Small intestine (tissue), 16 donors: Measurements from ENCODE around the gene CTNND2. TPM values are rescaled to one million over a fixed set of nuclear protein-coding genes. Genes with fewer than 3 reads are reported as not detected.
A peak's percentile ranks its signal among the peaks of the same experiment; 100 is the strongest.

Experiments used
- DNase-seq, 2 donors: peaks; one replicate each; pipeline versions ENCODE4 v3.0.0 to v3.0.0-alpha.2; 2013
- FAIRE-seq: peaks from 2 replicates; lab custom pipeline; 2012; peaks lifted over from hg19 to GRCh38; lab: Jason Lieb, UNC
- H3K27ac ChIP-seq, 3 donors: one replicate each; pipeline ENCODE4 v1.5.1; 2013; ENCODE audit warnings: low read length in 2 of 3, mild to moderate bottlenecking in 2 of 3, control low read depth in 1 of 3, inconsistent platforms in 1 of 3, low read depth in 1 of 3, moderate library complexity in 1 of 3
- H3K27me3 ChIP-seq, 3 donors: one replicate each; pipeline ENCODE4 v1.6.1; 2013; ENCODE audit warnings: low read length in 3 of 3, inconsistent platforms in 1 of 3; ENCODE audit not compliant: control insufficient read depth in 3 of 3, insufficient read depth in 3 of 3
- H3K36me3 ChIP-seq, 3 donors: one replicate each; pipeline ENCODE4 v1.6.1; 2013; ENCODE audit warnings: low read length in 3 of 3, inconsistent platforms in 1 of 3, low read depth in 1 of 3, mild to moderate bottlenecking in 1 of 3, moderate library complexity in 1 of 3; ENCODE audit not compliant: control insufficient read depth in 3 of 3, insufficient read depth in 2 of 3
- H3K4me1 ChIP-seq, 3 donors: one replicate each; pipeline ENCODE4 v1.6.1; 2013; ENCODE audit warnings: low read length in 2 of 3, inconsistent platforms in 1 of 3, low read depth in 1 of 3, mild to moderate bottlenecking in 1 of 3, moderate library complexity in 1 of 3; ENCODE audit not compliant: control insufficient read depth in 3 of 3, insufficient read depth in 2 of 3
- H3K4me3 ChIP-seq, 3 donors: one replicate each; pipeline ENCODE4 v1.5.1; 2013; ENCODE audit warnings: low read length in 3 of 3, control low read depth in 1 of 3, inconsistent platforms in 1 of 3, low read depth in 1 of 3, mild to moderate bottlenecking in 1 of 3, moderate library complexity in 1 of 3
- H3K9me3 ChIP-seq, 2 donors: one replicate each; pipeline ENCODE4 v1.6.1; 2013; ENCODE audit warnings: low read depth in 1 of 2, low read length in 1 of 2; ENCODE audit not compliant: control insufficient read depth in 2 of 2, insufficient read depth in 1 of 2
- WGBS, 3 donors: extraction: QIAGEN DNeasy Blood & Tissue Kit; methylation state at CpG; one replicate each; pipeline ENCODE4 v1.1.7; 2013; 5-methylcytosine and 5-hydroxymethylcytosine counted together
- long read RNA-seq, 10 donors: transcript quantifications; one replicate each; lab custom pipeline, GENCODE V29; 2026
- polyA plus RNA-seq, 4 donors: library from polyadenylated mRNA; stranded (reverse) in 3 of 4; unstranded in 1 of 4; fragments of 200-250 nt in 3 of 4; fragments of 120-200 nt in 1 of 4; gene quantifications; one replicate each; pipeline versions ENCODE4 v1.2.1 to v1.2.3, GENCODE V29; 2013
- donor health status: healthy with polysubstance abuse.
- donor health status: control.
- donor health status: control.
- donor health status: Bipolar disorder and iron deficiency.
- donor health status: healthy.

CTNND2 gene, protein sequence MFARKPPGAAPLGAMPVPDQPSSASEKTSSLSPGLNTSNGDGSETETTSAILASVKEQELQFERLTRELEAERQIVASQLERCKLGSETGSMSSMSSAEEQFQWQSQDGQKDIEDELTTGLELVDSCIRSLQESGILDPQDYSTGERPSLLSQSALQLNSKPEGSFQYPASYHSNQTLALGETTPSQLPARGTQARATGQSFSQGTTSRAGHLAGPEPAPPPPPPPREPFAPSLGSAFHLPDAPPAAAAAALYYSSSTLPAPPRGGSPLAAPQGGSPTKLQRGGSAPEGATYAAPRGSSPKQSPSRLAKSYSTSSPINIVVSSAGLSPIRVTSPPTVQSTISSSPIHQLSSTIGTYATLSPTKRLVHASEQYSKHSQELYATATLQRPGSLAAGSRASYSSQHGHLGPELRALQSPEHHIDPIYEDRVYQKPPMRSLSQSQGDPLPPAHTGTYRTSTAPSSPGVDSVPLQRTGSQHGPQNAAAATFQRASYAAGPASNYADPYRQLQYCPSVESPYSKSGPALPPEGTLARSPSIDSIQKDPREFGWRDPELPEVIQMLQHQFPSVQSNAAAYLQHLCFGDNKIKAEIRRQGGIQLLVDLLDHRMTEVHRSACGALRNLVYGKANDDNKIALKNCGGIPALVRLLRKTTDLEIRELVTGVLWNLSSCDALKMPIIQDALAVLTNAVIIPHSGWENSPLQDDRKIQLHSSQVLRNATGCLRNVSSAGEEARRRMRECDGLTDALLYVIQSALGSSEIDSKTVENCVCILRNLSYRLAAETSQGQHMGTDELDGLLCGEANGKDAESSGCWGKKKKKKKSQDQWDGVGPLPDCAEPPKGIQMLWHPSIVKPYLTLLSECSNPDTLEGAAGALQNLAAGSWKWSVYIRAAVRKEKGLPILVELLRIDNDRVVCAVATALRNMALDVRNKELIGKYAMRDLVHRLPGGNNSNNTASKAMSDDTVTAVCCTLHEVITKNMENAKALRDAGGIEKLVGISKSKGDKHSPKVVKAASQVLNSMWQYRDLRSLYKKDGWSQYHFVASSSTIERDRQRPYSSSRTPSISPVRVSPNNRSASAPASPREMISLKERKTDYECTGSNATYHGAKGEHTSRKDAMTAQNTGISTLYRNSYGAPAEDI (N-terminal part only)
- 1 to 10 TPM in 2 of 4 donors, not detected in 2; 1.1 to 3.0 TPM for polyA plus RNA-seq
- long read RNA-seq, donor 1, result 0 reads
- long read RNA-seq, donor 2, result 0 reads
- long read RNA-seq, donor 3, result 0 reads
- long read RNA-seq, donor 4, result 0 reads
- long read RNA-seq, donor 5, result 0 reads
- long read RNA-seq, donor 6, result 0 reads
- long read RNA-seq, donor 7, result 0 reads
- long read RNA-seq, donor 8, result 0 reads
- long read RNA-seq, donor 9, result 0 reads
- long read RNA-seq, donor 10, result 0 reads

DNA sequence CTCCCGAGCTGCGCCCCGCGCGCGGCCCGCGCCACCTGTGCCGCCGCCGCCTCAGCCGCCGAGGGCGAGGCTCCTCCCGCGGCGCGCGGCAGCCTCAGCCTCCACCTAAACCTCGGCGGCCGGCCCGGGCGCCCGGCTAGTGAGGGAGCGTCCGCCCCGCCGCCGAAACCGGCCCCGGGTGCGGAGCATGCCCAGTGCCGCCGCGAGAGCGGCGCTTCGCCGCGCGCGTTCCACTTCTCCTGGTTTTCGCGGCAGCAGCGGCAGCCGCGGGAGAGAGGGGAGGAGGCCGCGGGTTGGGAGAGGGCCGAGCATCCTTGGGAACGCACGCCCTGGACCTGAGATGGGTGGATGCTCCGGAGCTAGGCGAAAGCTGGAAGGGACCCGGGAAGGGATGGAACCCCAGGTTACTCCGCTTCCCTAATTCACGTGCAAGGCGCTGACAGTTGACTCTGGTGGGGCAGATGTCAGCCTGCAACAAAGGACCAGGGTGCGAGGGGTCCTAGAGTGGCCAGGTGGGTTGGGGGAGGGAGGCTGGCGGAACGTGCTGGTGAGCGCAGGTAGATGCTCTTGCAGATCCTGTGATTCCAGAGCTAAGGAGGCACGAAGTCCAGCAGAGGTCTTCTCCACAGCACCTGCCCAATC is at the start of gene CTNND2:
TSS of gene CTNND2 (minus strand) at position 182 of the 642 bp plus-strand sequence. CDS start 593 bp downstream, outside the sequence.
- H3K36me3 ChIP-seq, result no peaks in the 10 kb centered on the region
- peaks cover 6 to 39% (median 20%) of the 10 kb centered on the region in 3 donors for H3K27me3 ChIP-seq
- DNase-seq (peak in 1 of 2 donors; percentile 66), FAIRE-seq (no peak)
- no peaks in the 10 kb centered on the region for H3K9me3 ChIP-seq
- H3K27ac ChIP-seq, result no peak within 1 kb of the TSS
- H3K4me3 ChIP-seq, result peak within 1 kb of the TSS; percentile 6 to 36 (median 31)
- 2 to 3% (median 3%) methylated on average over 50 to 64 of the region's 64 CpGs for WGBS, 3 donors
- H3K4me1 ChIP-seq, result no peaks in the 10 kb centered on the region

DNA sequence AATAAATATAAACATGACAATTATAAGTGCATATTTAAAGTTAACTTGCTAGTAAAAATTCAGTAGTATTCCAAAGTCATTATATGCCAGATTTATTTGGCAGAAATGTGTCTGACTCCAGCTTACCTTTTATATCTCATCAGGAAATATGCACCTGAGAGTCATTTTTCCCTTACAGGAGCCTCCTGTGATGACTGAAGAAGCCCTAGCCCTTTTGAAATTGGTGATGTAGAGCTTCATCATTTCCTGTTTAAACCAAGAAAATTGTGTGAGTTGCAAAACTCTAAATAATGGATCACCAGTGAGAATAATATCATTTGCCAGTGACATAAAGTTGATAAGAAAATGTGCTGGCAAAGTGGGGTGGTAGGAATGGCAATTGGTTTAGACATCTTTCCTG is 42.1 kb upstream of the CTNND2 start:
- FAIRE-seq, result no peak
- no peak overlapping the region for H3K4me3 ChIP-seq
- H3K9me3 ChIP-seq, result no peaks in the 10 kb centered on the region
- DNase-seq, result no peak
- no peak overlapping the region for H3K27ac ChIP-seq
- H3K36me3 ChIP-seq, result no peaks in the 10 kb centered on the region
- no peaks in the 10 kb centered on the region for H3K27me3 ChIP-seq
- no peaks in the 10 kb centered on the region for H3K4me1 ChIP-seq

DNA sequence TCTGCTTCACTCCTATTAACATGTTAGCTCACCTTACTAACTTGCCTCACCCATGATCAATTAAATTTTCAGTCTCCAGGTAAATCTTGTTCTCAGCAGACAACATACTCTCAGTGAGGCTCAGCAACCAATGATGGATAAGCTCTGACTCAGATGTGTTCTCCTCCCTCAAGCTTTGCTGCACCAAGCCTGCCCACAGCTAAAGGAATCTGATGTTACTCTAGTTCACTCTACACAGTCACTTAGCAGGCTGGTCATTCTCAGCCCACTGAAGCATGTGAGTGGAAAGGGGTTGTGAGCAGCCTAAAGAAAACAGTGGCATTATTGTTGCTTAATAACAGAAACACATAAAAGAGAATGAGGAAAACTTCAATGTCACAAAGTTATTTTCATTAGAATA is 37.3 kb upstream of the CTNND2 start:
- Histone ChIP-seq H3K9me3 (no peaks in the 10 kb centered on the region), H3K36me3 (no peaks in the 10 kb centered on the region), H3K27ac (no peak overlapping the region), H3K27me3 (no peaks in the 10 kb centered on the region), H3K4me3 (no peak overlapping the region), H3K4me1 (no peaks in the 10 kb centered on the region)
- no peak for FAIRE-seq
- DNase-seq, result no peak

DNA sequence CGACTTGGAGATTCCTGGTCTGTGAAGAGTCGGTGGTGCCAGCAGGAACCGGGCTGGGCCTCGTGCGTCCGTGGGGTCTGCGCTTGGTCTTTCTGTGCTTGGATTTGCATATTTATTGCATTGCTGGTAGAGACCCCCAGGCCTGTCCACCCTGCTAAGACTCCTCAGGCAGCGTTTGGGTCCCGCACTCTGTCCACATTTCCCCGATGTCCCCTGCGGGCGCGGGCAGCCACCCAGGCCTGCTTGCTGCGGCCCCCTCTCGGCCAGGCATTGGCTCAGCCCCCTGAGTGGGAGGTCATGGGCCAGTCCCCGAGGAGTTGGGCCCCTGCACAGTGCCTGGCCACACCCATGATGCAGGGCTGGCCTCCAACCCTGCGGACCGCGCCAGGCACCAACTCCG is 27.4 kb upstream of the CTNND2 start:
- H3K4me3 ChIP-seq, result no peak overlapping the region
- no peaks in the 10 kb centered on the region for H3K9me3 ChIP-seq
- no peak overlapping the region for H3K27ac ChIP-seq
- H3K4me1 ChIP-seq, result no peaks in the 10 kb centered on the region
- no peaks in the 10 kb centered on the region for H3K27me3 ChIP-seq
- WGBS, 3 donors, result 86 to 91% (median 88%) methylated on average over 20 of the region's 20 CpGs
- no peaks in the 10 kb centered on the region for H3K36me3 ChIP-seq
- FAIRE-seq, result no peak
- DNase-seq, result no peak

DNA sequence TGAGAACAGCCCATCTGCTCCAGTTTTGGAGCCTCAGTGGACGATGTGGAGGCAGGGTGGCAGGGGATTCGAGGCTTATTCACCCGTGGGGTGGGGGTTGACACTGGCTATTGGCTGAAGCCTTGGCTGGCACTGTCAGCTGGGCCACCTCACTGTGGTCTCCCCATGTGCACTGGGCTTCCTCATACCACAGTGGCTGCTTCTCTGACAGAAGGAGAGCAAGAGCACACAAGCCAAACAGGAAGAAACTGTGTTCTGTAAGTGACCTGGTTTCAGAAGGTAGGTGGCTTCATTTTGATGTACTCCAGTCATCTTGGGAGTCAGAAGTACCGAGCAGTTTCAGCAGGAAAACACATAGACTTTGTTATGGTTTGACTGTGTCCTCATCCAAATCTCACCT is 24.7 kb upstream of the CTNND2 start:
- 47 to 67% (median 57%) methylated on average over 4 of the region's 4 CpGs for WGBS, 3 donors
- DNase-seq (no peak), FAIRE-seq (no peak)
- no peak overlapping the region for H3K4me3 ChIP-seq
- H3K27ac ChIP-seq, result no peak overlapping the region
- H3K36me3 ChIP-seq, result no peaks in the 10 kb centered on the region
- H3K27me3 ChIP-seq, result no peaks in the 10 kb centered on the region
- H3K4me1 ChIP-seq, result no peaks in the 10 kb centered on the region
- H3K9me3 ChIP-seq, result no peaks in the 10 kb centered on the region

DNA sequence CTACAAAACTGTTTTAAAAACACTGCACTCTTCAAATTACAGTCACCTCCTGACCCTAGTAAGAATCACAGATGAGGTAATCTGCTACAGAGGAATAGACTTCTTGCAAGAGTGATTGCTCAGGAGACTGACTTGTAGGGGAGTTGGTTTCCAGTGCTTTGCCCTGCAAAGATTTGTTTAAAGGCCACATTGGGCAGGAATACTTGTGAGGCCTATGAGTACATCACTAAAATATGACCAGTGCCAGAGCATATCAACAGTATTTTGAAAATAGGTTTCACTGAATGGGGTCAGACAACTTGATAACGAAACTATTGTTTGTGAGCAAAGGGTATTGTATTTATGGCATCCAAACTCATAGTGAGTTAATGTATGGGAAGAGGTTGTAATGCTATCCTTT is 21.5 kb upstream of the CTNND2 start:
- no peak for FAIRE-seq
- Histone ChIP-seq H3K27ac (no peak overlapping the region), H3K4me3 (no peak overlapping the region), H3K4me1 (no peaks in the 10 kb centered on the region), H3K36me3 (no peaks in the 10 kb centered on the region), H3K27me3 (no peaks in the 10 kb centered on the region), H3K9me3 (peaks cover 0 to 4% of the 10 kb centered on the region in 2 donors)
- WGBS, 3 donors, result 72 to 87% (median 73%) methylated on average over 1 of the region's 1 CpG
- no peak for DNase-seq

DNA sequence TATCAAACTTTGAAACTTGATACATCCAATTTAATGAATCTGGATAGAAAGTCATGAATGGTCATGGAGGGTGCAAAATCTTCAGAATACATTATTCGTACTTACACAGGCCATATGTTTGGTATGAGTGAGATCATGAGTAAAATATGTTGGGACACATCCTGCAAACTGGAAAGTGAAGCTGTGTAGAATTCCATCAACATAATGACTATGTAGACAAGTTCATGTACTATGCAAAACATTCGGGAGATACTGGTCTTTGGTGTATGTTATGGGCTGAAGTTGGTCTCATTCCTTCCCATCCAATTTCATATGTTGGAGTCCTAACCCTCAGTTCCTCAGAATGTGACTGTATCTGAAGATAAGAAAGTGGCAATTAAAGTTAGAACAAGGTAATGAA is 18.1 kb upstream of the CTNND2 start:
- Histone ChIP-seq H3K27ac (no peak overlapping the region), H3K27me3 (no peaks in the 10 kb centered on the region), H3K4me1 (no peaks in the 10 kb centered on the region), H3K4me3 (no peak overlapping the region), H3K9me3 (peaks cover 0 to 4% of the 10 kb centered on the region in 2 donors), H3K36me3 (no peaks in the 10 kb centered on the region)
- no peak for FAIRE-seq
- 84 to 90% (median 90%) methylated on average over 2 of the region's 2 CpGs for WGBS, 3 donors
- DNase-seq, result no peak
